ENCODE data around the gene TFCP2. TPM values are rescaled to one million over a fixed set of nuclear protein-coding genes. Genes with fewer than 3 reads are reported as not detected.

TFCP2 gene, protein sequence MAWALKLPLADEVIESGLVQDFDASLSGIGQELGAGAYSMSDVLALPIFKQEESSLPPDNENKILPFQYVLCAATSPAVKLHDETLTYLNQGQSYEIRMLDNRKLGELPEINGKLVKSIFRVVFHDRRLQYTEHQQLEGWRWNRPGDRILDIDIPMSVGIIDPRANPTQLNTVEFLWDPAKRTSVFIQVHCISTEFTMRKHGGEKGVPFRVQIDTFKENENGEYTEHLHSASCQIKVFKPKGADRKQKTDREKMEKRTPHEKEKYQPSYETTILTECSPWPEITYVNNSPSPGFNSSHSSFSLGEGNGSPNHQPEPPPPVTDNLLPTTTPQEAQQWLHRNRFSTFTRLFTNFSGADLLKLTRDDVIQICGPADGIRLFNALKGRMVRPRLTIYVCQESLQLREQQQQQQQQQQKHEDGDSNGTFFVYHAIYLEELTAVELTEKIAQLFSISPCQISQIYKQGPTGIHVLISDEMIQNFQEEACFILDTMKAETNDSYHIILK
- 10.4 and 18.5 TPM in 2 replicates for total RNA-seq

DNA sequence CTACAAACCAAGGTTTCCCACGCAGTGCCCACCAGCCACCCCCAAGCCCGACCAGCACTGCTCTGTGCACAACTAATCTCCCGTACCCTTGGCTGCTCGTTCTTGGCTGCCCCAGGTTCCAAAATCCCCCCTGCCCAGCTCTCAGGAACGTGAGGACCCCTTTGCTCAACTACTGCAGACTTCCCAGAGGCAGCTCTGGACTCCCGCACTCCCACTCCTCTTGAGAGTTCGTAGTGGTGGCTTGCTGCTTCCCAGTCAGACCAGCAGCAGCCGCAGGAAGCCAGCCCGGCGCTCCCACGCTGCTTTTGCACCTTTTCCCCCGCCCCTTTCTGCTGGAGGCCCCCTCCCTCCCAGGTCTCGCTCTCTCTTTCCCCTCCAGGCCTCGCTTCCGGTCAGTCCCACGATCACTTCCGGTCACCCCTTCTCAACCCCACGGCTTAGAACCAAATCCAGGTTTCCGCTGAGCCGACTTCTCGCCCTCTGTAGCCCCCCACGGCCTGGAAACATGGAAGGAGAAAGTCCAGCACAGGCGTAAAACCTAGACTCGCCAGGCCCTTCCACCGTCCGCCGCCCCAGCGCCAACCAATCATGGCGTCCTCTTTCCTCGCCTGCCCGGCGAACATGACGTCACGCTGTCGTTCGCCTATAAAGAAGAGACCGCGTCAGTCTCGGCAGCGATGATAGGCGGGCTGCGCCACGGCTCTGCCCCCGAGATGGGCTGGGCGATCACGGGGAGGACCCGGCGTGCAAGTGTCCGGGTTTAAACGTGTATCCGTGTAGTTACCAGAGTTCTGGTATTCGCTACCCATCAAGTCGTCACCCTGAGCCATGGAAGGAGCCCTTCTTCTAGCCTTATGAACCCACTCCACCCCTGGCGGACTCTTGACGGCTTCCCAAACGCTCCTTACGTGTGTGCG is at the start of gene TFCP2:
Gene TFCP2, minus strand, starts transcription at position 621 of the 917 bp plus-strand sequence. CDS start 713 bp downstream, outside the sequence.

DNA sequence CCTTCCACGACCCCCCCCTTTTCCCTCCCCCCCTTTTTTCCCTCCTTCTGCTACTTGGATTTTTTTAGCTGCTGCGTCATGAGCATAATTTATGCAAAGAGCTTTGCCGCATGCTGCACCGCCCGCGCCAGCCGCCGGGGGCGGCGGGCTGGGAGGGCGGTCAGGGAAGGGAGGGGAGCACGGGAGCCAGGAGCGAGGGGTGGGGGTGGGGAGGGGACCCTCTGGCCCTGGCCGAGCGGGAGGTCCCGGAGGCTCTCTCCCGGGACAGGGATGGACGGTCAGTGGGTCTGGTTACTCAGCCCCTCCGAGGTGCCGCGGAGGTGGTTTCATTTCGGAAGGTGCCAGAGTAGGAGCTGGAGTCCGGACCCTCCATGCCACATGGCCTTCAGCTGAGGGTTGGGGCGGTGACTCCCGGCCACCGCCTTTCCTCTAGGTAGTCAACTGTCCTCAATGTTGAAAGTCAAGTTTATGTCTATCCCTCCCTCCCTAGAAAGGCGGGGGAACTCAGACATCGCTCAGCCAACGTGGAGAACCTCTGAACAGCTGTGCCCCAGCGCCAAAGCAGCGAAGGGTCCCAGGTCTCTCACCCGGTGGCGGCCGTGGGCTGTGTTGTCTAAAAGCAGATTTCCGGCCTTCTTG is 45.2 kb upstream of the TFCP2 start, which contains the start of gene POU6F1:
Gene POU6F1, minus strand, starts transcription at position 95 of the 639 bp plus-strand sequence. CDS start 11,226 bp downstream, outside the sequence.

DNA sequence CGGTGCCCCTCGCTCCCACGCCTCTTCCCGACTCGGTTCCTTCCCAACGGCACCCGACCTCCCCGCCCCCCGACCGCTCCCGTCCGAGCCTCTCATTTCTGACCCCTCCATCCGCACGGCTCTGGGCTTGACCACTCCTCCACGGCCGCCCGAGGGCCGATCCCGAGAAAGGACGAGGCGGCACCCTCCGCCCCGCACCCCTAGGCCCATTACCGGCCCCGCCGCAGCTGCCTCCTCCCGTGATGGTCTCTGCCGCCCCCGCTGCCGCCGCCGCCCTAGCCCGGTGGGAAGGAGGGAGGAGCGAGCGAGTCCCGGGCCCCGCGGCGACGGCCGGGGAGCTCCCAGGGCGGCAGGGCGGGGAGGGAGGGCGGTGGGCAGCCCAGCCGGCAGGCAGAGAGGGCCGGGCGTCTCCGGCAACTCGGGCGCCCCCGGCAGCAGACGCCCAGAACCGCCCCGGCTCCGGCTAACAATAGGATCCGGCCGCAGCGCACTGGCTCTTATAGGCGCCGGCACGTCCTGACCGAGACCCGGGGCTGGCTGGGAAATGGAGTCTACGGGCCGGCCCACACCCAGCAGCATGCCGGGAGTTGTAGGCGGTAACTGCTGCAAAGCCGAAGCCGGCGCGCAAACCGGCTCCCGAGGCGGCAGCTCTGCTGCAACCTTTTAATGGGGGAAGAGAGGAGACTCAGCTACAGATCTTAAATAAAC is 89.7 kb downstream of the TFCP2 start, which contains the start of gene CSRNP2:
Gene CSRNP2, minus strand, starts transcription at position 471 of the 708 bp plus-strand sequence. CDS start 7,035 bp downstream, outside the sequence.

DNA sequence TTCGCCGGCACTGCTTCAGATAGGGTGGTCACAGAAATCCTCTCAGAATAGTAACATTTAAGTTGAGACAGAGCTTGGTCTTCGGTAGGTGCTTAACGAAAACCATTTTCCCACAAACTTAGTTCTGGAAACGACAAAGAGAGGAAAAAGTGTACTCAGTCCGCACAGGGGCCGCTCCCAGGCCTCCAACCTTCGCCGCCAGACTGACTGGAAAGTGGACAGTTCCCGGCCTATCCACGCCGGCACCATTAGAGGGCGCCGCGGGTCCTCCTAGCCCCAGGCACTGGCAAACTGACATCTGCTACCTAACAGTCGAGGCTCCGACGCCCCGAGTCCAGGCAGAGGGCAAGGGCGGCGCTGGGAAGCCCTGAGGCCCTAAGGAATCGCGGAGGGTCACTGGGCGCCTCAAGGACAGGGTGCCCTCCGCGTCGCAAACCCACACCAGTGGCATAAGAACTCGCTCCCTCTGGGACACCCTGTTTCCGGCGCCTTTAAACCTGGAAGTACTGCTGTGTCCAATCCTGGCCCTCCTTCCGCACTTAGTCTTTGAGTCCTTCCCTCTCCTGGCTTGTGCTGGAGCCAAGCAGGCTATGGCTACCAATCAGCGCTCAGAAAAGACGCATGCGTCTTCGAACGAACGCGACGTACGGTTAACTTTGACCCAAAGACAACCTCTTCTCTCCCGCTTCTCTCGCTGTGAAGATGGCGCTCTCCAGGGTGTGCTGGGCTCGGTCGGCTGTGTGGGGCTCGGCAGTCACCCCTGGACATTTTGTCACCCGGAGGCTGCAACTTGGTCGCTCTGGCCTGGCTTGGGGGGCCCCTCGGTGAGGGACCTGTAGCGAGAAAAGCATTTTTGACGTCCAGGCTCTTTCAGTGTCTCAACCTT is 125.0 kb downstream of the TFCP2 start, which contains the start of gene LETMD1:
Gene LETMD1, plus strand, starts transcription at position 673 of the 886 bp plus-strand sequence. Its CDS starts 30 bp downstream, at position 703.

Other genes with a start within 250 kb of the TFCP2 start
- gene HIGD1C, start 220.6 kb downstream of the TFCP2 start, total RNA-seq, result not detected in 2 replicates
- gene SLC11A2, start 146.8 kb downstream of the TFCP2 start, total RNA-seq, result 87.1 and 173 TPM in 2 replicates
- gene LETMD1, start 124.8 kb downstream of the TFCP2 start, total RNA-seq, result 37.0 and 41.3 TPM in 2 replicates
- gene CSRNP2, start 89.5 kb downstream of the TFCP2 start, total RNA-seq, result 24.1 and 37.1 TPM in 2 replicates
- gene POU6F1, start 44.9 kb upstream of the TFCP2 start, total RNA-seq, result 1.2 and 2.4 TPM in 2 replicates
- gene DAZAP2, start 65.7 kb upstream of the TFCP2 start, total RNA-seq, result 59.4 and 66.6 TPM in 2 replicates
- 4.2 and 20.0 TPM in 2 replicates for gene SMAGP, start 97.3 kb upstream of the TFCP2 start, total RNA-seq
- not detected in 2 replicates for gene BIN2, start 151.0 kb upstream of the TFCP2 start, total RNA-seq
- not detected in 2 replicates for gene CELA1, start 173.5 kb upstream of the TFCP2 start, total RNA-seq
- 43.9 and 66.1 TPM in 2 replicates for gene GALNT6, start 218.3 kb upstream of the TFCP2 start, total RNA-seq